Osteoblast (primary cell): ENCODE results near the gene GNAI1. TPM values are rescaled to one million over a fixed set of nuclear protein-coding genes. Genes with fewer than 3 reads are reported as not detected.

Source experiments
- DNase-seq: peaks from one replicate; pipeline ENCODE4 v3.0.0; 2011; ENCODE audit warnings: low spot score, mixed read lengths; ENCODE audit not compliant: insufficient read length; ENCODE audit errors: missing footprints
- H2AFZ ChIP-seq: 2 replicates; pipeline ENCODE4 v1.6.0; 2011; ENCODE audit warnings: mild to moderate bottlenecking, low read length
- H3K27ac ChIP-seq: 2 replicates; pipeline ENCODE4 v1.5.1; 2011; ENCODE audit warnings: mild to moderate bottlenecking, low read depth, low read length, moderate library complexity
- H3K27me3 ChIP-seq: 2 replicates; pipeline ENCODE4 v1.6.0; 2012; ENCODE audit warnings: mild to moderate bottlenecking, control low read depth, inconsistent platforms, low read length, moderate library complexity; ENCODE audit not compliant: insufficient read depth
- H3K36me3 ChIP-seq: 2 replicates; pipeline ENCODE4 v1.5.1; 2011; ENCODE audit warnings: mild to moderate bottlenecking, low read length, control low read depth, moderate library complexity; ENCODE audit not compliant: insufficient read depth
- H3K4me1 ChIP-seq: 2 replicates; pipeline ENCODE4 v1.5.1; 2011; ENCODE audit warnings: mild to moderate bottlenecking, low read length, control low read depth, moderate library complexity; ENCODE audit not compliant: insufficient read depth
- H3K4me2 ChIP-seq: 2 replicates; pipeline ENCODE4 v1.6.0; 2011; ENCODE audit warnings: mild to moderate bottlenecking, low read length; ENCODE audit not compliant: insufficient read depth
- H3K4me3 ChIP-seq: fragments of 200-600 bp; sonication (generic); 3 replicates; pipeline ENCODE4 v1.5.1; 2012; ENCODE audit warnings: mild to moderate bottlenecking, low read length, inconsistent platforms; ENCODE audit not compliant: insufficient read depth
- H3K79me2 ChIP-seq: 2 replicates; pipeline ENCODE4 v1.6.0; 2012; ENCODE audit warnings: mild to moderate bottlenecking, low read length, control low read depth, inconsistent platforms; ENCODE audit not compliant: insufficient read depth
- H3K9me3 ChIP-seq: 2 replicates; pipeline ENCODE4 v1.5.1; 2011; ENCODE audit warnings: low read depth, low read length, control low read depth
- H4K20me1 ChIP-seq: 2 replicates; pipeline ENCODE4 v1.6.0; 2012; ENCODE audit warnings: mild to moderate bottlenecking, low read length, control low read depth; ENCODE audit not compliant: insufficient read depth
- CTCF ChIP-seq: IDR thresholded peaks from 2 replicates; pipeline ENCODE4 v1.5.1; 2011; ENCODE audit warnings: mild to moderate bottlenecking, low read depth, low read length, moderate library complexity; ENCODE audit errors: extremely low read depth
- total RNA-seq: library from RNA; depleted of rRNA; stranded (reverse); fragments of >200 nt; gene quantifications from 2 replicates; pipeline ENCODE4 v1.2.3, GENCODE V29; 2012

GNAI1 gene
- total RNA-seq, 1 donor = 36.2 TPM

GRCh38 chr7:80247144-80247543 lies 112.5 kb downstream of the GNAI1 start:
- H3K79me2 ChIP-seq = no peaks in the 10 kb centered on the region
- H3K9me3 ChIP-seq = no peaks in the 10 kb centered on the region
- no peaks in the 10 kb centered on the region for H3K36me3 ChIP-seq
- no peak for DNase-seq
- TF ChIP-seq CTCF = no peak
- no peak overlapping the region for H2AFZ ChIP-seq
- peaks cover 3% of the 10 kb centered on the region for H3K4me1 ChIP-seq
- H3K4me3 ChIP-seq = no peak overlapping the region
- H4K20me1 ChIP-seq = no peaks in the 10 kb centered on the region
- no peak overlapping the region for H3K27ac ChIP-seq
- H3K4me2 ChIP-seq = no peak overlapping the region
- H3K27me3 ChIP-seq = no peaks in the 10 kb centered on the region

GRCh38 chr7:80247891-80248290 lies 113.3 kb downstream of the GNAI1 start:
- no peak for TF ChIP-seq CTCF
- Histone ChIP-seq H3K27ac (no peak overlapping the region), H3K4me1 (peaks cover 3% of the 10 kb centered on the region), H3K36me3 (no peaks in the 10 kb centered on the region), H3K27me3 (no peaks in the 10 kb centered on the region), H3K4me2 (no peak overlapping the region), H3K9me3 (no peaks in the 10 kb centered on the region), H3K79me2 (no peaks in the 10 kb centered on the region), H2AFZ (no peak overlapping the region), H4K20me1 (no peaks in the 10 kb centered on the region), H3K4me3 (no peak overlapping the region)
- no peak for DNase-seq

- no peaks in the 10 kb centered on the region for H3K36me3 ChIP-seq
- H3K4me3 ChIP-seq = no peak overlapping the region
- TF ChIP-seq CTCF = no peak
- H4K20me1 ChIP-seq = no peaks in the 10 kb centered on the region
- no peak for DNase-seq
- H3K9me3 ChIP-seq = no peaks in the 10 kb centered on the region
- H3K4me2 ChIP-seq = no peak overlapping the region
- peaks cover 3% of the 10 kb centered on the region for H3K4me1 ChIP-seq
- no peak overlapping the region for H3K27ac ChIP-seq
- no peaks in the 10 kb centered on the region for H3K27me3 ChIP-seq
- H2AFZ ChIP-seq = no peak overlapping the region
- H3K79me2 ChIP-seq = no peaks in the 10 kb centered on the region
Measured at GRCh38 chr7:80249184-80249583, 114.6 kb downstream of the GNAI1 start.

GRCh38 chr7:80249619-80250295 lies 115.1 kb downstream of the GNAI1 start:
- Histone ChIP-seq H2AFZ (no peak overlapping the region), H3K4me2 (no peak overlapping the region), H3K36me3 (no peaks in the 10 kb centered on the region), H4K20me1 (no peaks in the 10 kb centered on the region), H3K79me2 (no peaks in the 10 kb centered on the region), H3K4me3 (no peak overlapping the region), H3K27ac (no peak overlapping the region), H3K9me3 (no peaks in the 10 kb centered on the region), H3K4me1 (no peaks in the 10 kb centered on the region), H3K27me3 (no peaks in the 10 kb centered on the region)
- TF ChIP-seq CTCF = no peak
- no peak for DNase-seq
